Trophoblast cell (in vitro differentiated cells and primary cell): Measurements from ENCODE around the gene PDE6A.

Experiments used
- DNase-seq, 2 donors: peaks; one replicate each; pipeline ENCODE4 v3.0.0-alpha.2; 2016
- H2AFZ ChIP-seq: 2 replicates; pipeline ENCODE4 v1.6.1; 2013; ENCODE audit warnings: low read length, moderate library complexity, mild to moderate bottlenecking; ENCODE audit not compliant: insufficient read depth, poor library complexity
- H2AK5ac ChIP-seq: 2 replicates; pipeline ENCODE4 v1.6.1; 2013; ENCODE audit warnings: mild to moderate bottlenecking, low read length
- H2BK120ac ChIP-seq: 2 replicates; pipeline ENCODE4 v1.6.1; 2013; ENCODE audit warnings: low read length, mild to moderate bottlenecking, moderate library complexity; ENCODE audit not compliant: insufficient read depth, poor library complexity
- H2BK12ac ChIP-seq: 2 replicates; pipeline ENCODE4 v1.6.1; 2013; ENCODE audit warnings: mild to moderate bottlenecking, low read length, moderate library complexity
- H2BK5ac ChIP-seq: 2 replicates; pipeline ENCODE4 v1.6.1; 2013; ENCODE audit warnings: low read length, low read depth, moderate library complexity, mild to moderate bottlenecking; ENCODE audit not compliant: poor library complexity
- H3K14ac ChIP-seq: 2 replicates; pipeline ENCODE4 v1.6.1; 2013; ENCODE audit warnings: mild to moderate bottlenecking, low read length
- H3K18ac ChIP-seq: 2 replicates; pipeline ENCODE4 v1.6.1; 2013; ENCODE audit warnings: mild to moderate bottlenecking, low read length
- H3K23ac ChIP-seq: 2 replicates; pipeline ENCODE4 v1.6.1; 2013; ENCODE audit warnings: low read length
- H3K27ac ChIP-seq: 2 replicates; pipeline ENCODE4 v1.5.1; 2013; ENCODE audit warnings: low read depth, mild to moderate bottlenecking, inconsistent platforms, low read length, moderate library complexity
- H3K27me3 ChIP-seq: 2 replicates; pipeline ENCODE4 v1.6.1; 2013; ENCODE audit warnings: inconsistent platforms, mild to moderate bottlenecking, low read length, moderate library complexity; ENCODE audit not compliant: insufficient read depth
- H3K36me3 ChIP-seq, 2 experiments: 1 replicate in 1 of 2; 2 replicates in 1 of 2; pipeline ENCODE4 v1.6.1; 2013; ENCODE audit warnings: low read length in 2 of 2, mild to moderate bottlenecking in 2 of 2, moderate library complexity in 1 of 2; ENCODE audit not compliant: insufficient read depth in 2 of 2, control insufficient read depth in 1 of 2
- H3K4ac ChIP-seq: 2 replicates; pipeline ENCODE4 v1.6.1; 2013; ENCODE audit warnings: low read depth, mild to moderate bottlenecking, low read length, moderate library complexity
- H3K4me1 ChIP-seq, 2 experiments: 1 replicate in 1 of 2; 2 replicates in 1 of 2; pipeline ENCODE4 v1.6.1; 2013; ENCODE audit warnings: low read length in 2 of 2, mild to moderate bottlenecking in 2 of 2, moderate library complexity in 1 of 2; ENCODE audit not compliant: insufficient read depth in 2 of 2, control insufficient read depth in 1 of 2
- H3K4me2 ChIP-seq: 2 replicates; pipeline ENCODE4 v1.6.1; 2013; ENCODE audit warnings: inconsistent platforms, mild to moderate bottlenecking, low read length, moderate library complexity
- H3K4me3 ChIP-seq: 2 replicates; pipeline ENCODE4 v1.5.1; 2013; ENCODE audit warnings: mild to moderate bottlenecking, low read depth, low read length, inconsistent platforms
- H3K79me1 ChIP-seq: one replicate; pipeline ENCODE4 v1.6.1; 2013; ENCODE audit warnings: low read length
- H3K79me2 ChIP-seq: 2 replicates; pipeline ENCODE4 v1.6.1; 2013; ENCODE audit warnings: low read length, mild to moderate bottlenecking; ENCODE audit not compliant: control insufficient read depth, insufficient read depth, poor library complexity
- H3K9ac ChIP-seq: 2 replicates; pipeline ENCODE4 v1.6.1; 2013; ENCODE audit warnings: mild to moderate bottlenecking, low read length
- H3K9me3 ChIP-seq: 2 replicates; pipeline ENCODE4 v1.6.1; 2013; ENCODE audit warnings: low read depth, mild to moderate bottlenecking, control low read depth, inconsistent platforms, low read length; ENCODE audit not compliant: insufficient read depth
- H4K12ac ChIP-seq: 2 replicates; pipeline ENCODE4 v1.6.1; 2013; ENCODE audit warnings: low read depth, mild to moderate bottlenecking, low read length, moderate library complexity
- H4K8ac ChIP-seq: 2 replicates; pipeline ENCODE4 v1.6.1; 2013; ENCODE audit warnings: low read depth, mild to moderate bottlenecking, low read length, moderate library complexity
- H4K91ac ChIP-seq: one replicate; pipeline ENCODE4 v1.6.1; 2013; ENCODE audit warnings: low read depth, mild to moderate bottlenecking, low read length, moderate library complexity
- WGBS: extraction: QIAGEN DNeasy Blood & Tissue Kit; methylation state at CpG from one replicate; pipeline ENCODE4 v1.1.7; 2013; ENCODE audit warnings: missing lambda C conversion rate; ENCODE audit not compliant: insufficient read length, insufficient coverage; ENCODE audit errors: extremely low coverage; 5-methylcytosine and 5-hydroxymethylcytosine counted together

PDE6A gene

DNA sequence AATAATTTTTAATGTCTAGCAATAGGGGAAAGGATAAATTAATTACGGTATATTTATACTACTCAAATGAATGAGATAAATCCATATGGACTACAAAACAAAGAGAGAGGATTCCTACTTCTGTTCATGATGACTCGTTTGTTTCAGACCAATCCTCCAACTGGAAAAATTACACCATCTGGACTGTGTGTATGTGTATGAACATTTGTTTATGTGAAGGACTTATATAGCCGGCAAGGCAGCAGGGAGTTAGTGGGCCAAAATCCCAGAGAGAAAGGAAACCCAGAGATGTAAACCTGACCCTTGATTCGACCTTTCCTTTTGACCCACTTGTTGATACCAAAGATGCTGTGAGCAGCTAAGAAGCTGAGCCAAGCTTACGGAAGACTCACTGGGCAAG, 20.1 kb downstream of the PDE6A start:
- Histone ChIP-seq H3K9ac (no peak overlapping the region), H3K27me3 (no peaks in the 10 kb centered on the region), H4K12ac (no peak overlapping the region), H4K8ac (no peak overlapping the region), H4K91ac (no peak overlapping the region), H3K4me3 (no peak overlapping the region), H3K18ac (no peak overlapping the region), H3K79me1 (no peaks in the 10 kb centered on the region), H2BK5ac (no peak overlapping the region), H3K4ac (no peak overlapping the region), H3K23ac (peak overlapping the region; percentile 21), H3K36me3 (no peaks in the 10 kb centered on the region), H3K14ac (no peak overlapping the region), H3K9me3 (no peaks in the 10 kb centered on the region), H2BK120ac (no peak overlapping the region), H2AK5ac (no peak overlapping the region), H3K79me2 (no peaks in the 10 kb centered on the region), H2BK12ac (no peak overlapping the region), H3K4me1 (no peaks in the 10 kb centered on the region), H3K27ac (no peak overlapping the region), H2AFZ (no peak overlapping the region), H3K4me2 (no peak overlapping the region)
- no peak for DNase-seq
- no CpG with 5 or more reads among the region's 5 CpGs for WGBS

DNA sequence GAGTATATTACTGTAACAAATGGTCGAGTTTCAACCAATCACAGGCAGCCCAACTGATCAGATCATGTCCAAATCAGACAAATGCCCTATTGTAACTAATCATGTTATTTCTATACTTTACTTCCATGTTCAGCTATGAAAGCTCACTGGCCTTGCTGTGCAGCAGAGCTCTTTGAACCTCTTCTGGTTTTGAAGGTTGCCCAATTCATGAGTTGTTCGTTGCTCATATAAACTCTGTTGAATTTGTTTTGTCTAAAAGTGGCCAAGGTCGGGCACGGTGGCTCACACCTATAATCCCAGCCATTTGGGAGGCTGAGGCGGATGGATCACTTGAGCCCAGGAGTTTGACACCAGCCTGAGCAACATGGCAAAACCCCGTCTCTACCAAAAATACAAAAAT, 21.6 kb downstream of the PDE6A start:
- Histone ChIP-seq H3K4me2 (no peak overlapping the region), H3K14ac (no peak overlapping the region), H3K4me3 (no peak overlapping the region), H2AFZ (no peak overlapping the region), H3K79me2 (no peaks in the 10 kb centered on the region), H3K36me3 (no peaks in the 10 kb centered on the region), H3K9ac (no peak overlapping the region), H4K12ac (no peak overlapping the region), H2BK12ac (no peak overlapping the region), H4K91ac (no peak overlapping the region), H3K18ac (no peak overlapping the region), H3K4me1 (no peaks in the 10 kb centered on the region), H3K79me1 (no peaks in the 10 kb centered on the region), H3K23ac (no peak overlapping the region), H3K27me3 (no peaks in the 10 kb centered on the region), H4K8ac (no peak overlapping the region), H3K27ac (no peak overlapping the region), H3K4ac (no peak overlapping the region), H2BK120ac (no peak overlapping the region), H2BK5ac (no peak overlapping the region), H2AK5ac (no peak overlapping the region), H3K9me3 (no peaks in the 10 kb centered on the region)
- WGBS = no CpG with 5 or more reads among the region's 6 CpGs
- no peak for DNase-seq

- Histone ChIP-seq H3K79me2 (no peaks in the 10 kb centered on the region), H2AK5ac (no peak overlapping the region), H3K4me2 (no peak overlapping the region), H3K27ac (no peak overlapping the region), H3K4me1 (peaks cover 8% of the 10 kb centered on the region in 2 experiments), H2BK120ac (no peak overlapping the region), H3K36me3 (no peaks in the 10 kb centered on the region), H4K12ac (no peak overlapping the region), H4K8ac (no peak overlapping the region), H3K4me3 (no peak overlapping the region), H3K18ac (no peak overlapping the region), H3K27me3 (no peaks in the 10 kb centered on the region), H3K79me1 (peaks cover 7% of the 10 kb centered on the region), H3K23ac (no peak overlapping the region), H4K91ac (no peak overlapping the region), H3K14ac (no peak overlapping the region), H3K9me3 (no peaks in the 10 kb centered on the region), H3K4ac (no peak overlapping the region), H2BK5ac (no peak overlapping the region), H3K9ac (no peak overlapping the region), H2AFZ (no peak overlapping the region), H2BK12ac (no peak overlapping the region)
- no CpG with 5 or more reads among the region's 3 CpGs for WGBS
- peak in 1 of 2 donors; percentile 49 for DNase-seq
Observed at GRCh38 chr5:149921597-149921996, 23.0 kb downstream of the PDE6A start.

GRCh38 chr5:149917073-149917676, 27.4 kb downstream of the PDE6A start:
- H4K91ac ChIP-seq = peak overlapping the region; percentile 5
- H4K8ac ChIP-seq = peak overlapping the region; percentile 62
- no peak overlapping the region for H3K23ac ChIP-seq
- peak overlapping the region; percentile 21 for H2BK120ac ChIP-seq
- H4K12ac ChIP-seq = no peak overlapping the region
- peak overlapping the region; percentile 51 for H2BK12ac ChIP-seq
- H3K27me3 ChIP-seq = no peaks in the 10 kb centered on the region
- peak overlapping the region; percentile 43 for H3K27ac ChIP-seq
- H2AFZ ChIP-seq = no peak overlapping the region
- no CpG with 5 or more reads among the region's 6 CpGs for WGBS
- no peak overlapping the region for H3K18ac ChIP-seq
- H3K9ac ChIP-seq = no peak overlapping the region
- no peak overlapping the region for H3K4me2 ChIP-seq
- peaks cover 12% of the 10 kb centered on the region for H3K79me1 ChIP-seq
- peak overlapping the region; percentile 14 for H3K14ac ChIP-seq
- H3K9me3 ChIP-seq = no peaks in the 10 kb centered on the region
- H3K4ac ChIP-seq = no peak overlapping the region
- H3K36me3 ChIP-seq = no peaks in the 10 kb centered on the region
- peak in 1 of 2 donors; percentile 31 for DNase-seq
- H3K79me2 ChIP-seq = no peaks in the 10 kb centered on the region
- no peak overlapping the region for H3K4me3 ChIP-seq
- peak overlapping the region; percentile 53 for H2AK5ac ChIP-seq
- H3K4me1 ChIP-seq = peaks cover 16 to 17% of the 10 kb centered on the region in 2 experiments
- H2BK5ac ChIP-seq = peak overlapping the region; percentile 27
